Regular cardiac myocyte (primary cell): Measurements from ENCODE around the gene PNLIP. TPM values are rescaled to one million over a fixed set of nuclear protein-coding genes. Genes with fewer than 3 reads are reported as not detected.

ENCODE experiments used
- total RNA-seq: library from RNA; depleted of rRNA; stranded (reverse); fragments of >200 nt; gene quantifications from 2 replicates; pipeline ENCODE4 v1.2.3, GENCODE V29; 2014

PNLIP gene
- total RNA-seq: not detected in 2 replicates

DNA sequence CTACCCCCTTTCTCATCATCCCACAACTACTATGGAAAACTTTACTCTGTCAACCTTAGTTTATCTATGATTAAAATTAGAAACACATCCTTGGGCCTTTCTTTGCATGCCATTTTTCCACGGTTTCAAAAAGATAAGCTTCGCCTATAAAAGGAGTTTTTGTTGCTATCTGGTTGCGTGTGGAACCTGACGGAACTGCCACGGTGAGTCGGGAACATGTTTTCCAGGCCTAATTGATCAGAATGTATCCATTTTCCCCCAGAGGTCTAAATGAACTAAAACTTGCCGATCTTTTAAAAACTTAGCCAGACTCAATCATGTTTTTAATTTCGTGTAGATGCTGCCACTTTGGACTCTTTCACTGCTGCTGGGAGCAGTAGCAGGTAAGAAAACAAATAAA, at the start of gene PNLIP:
PNLIP (plus strand) TSS at position 176 of the 400 bp plus-strand sequence; CDS start at position 338, 162 bp downstream.

DNA sequence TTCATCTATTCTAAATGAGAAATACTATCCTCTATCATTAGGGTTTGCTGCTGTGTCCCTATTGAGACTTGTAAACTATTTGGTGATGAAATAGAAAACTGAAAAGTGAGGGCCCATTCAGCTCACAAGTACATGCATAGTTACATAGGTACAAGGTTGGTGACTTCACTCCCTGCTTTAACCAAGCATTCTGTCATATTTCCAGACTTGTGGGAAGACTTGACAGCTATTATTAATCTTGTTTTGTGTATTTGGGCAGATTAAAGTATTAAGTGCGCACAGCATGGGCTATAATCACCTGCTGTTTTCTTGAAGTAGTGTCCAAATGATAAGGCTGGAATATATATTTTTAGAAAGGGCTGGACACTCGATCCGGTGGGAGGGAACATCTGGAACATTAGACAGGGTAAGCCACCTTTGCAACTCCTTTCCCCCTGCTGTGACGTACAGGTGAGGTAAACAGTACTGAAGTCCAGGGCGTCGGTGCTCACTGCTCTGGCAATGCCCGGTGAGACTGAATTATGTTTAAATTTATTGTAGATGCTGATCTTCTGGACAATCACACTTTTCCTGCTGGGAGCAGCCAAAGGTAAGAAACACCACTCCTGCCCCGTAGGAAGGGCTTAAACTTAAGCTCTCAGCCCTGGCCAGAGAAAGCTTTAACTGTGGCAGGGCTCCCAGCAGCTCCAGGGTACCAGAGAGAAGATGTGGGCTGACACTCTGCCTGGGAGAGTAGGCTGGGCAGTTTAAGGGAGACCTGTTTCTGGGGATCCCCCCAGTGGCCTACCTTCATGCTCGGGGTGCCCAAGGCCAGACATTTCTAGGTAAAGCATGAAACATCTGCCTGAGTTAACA, 45.1 kb downstream of the PNLIP start, which contains the start of gene PNLIPRP1:
PNLIPRP1 (plus strand) TSS at position 370 of the 855 bp plus-strand sequence; CDS start at position 541, 171 bp downstream.

Other genes starting within 250 kb of the PNLIP start
- not detected in 2 replicates for gene CCDC172, start 221.5 kb upstream of the PNLIP start, total RNA-seq
- not detected in 2 replicates for gene PNLIPRP3, start 118.1 kb upstream of the PNLIP start, total RNA-seq
- not detected in 2 replicates for gene PNLIPRP1, start 45.0 kb downstream of the PNLIP start, total RNA-seq
- not detected in 2 replicates for gene PNLIPRP2, start 75.0 kb downstream of the PNLIP start, total RNA-seq
- gene HSPA12A, start 196.6 kb downstream of the PNLIP start, total RNA-seq: 10.9 and 18.0 TPM in 2 replicates